Mesenchymal stem cell (in vitro differentiated cells and primary cell): Measurements from ENCODE around the gene CRABP2.

Experiments
- DNase-seq: peaks from one replicate; pipeline ENCODE4 v3.0.0-alpha.2; 2013
- H2AFZ ChIP-seq: one replicate; pipeline ENCODE4 v1.6.1; 2013; ENCODE audit warnings: low read depth, mild to moderate bottlenecking, control low read depth, inconsistent platforms, low read length, moderate library complexity
- H2AK5ac ChIP-seq: 2 replicates; pipeline ENCODE4 v1.6.1; 2013; ENCODE audit warnings: low read length, moderate library complexity, mild to moderate bottlenecking, inconsistent platforms; ENCODE audit not compliant: severe bottlenecking
- H2BK120ac ChIP-seq: one replicate; pipeline ENCODE4 v1.6.1; 2013; ENCODE audit warnings: low read depth, mild to moderate bottlenecking, inconsistent platforms, low read length, moderate library complexity
- H2BK12ac ChIP-seq, 2 experiments: one replicate each; pipeline ENCODE4 v1.6.1; 2013; ENCODE audit warnings: inconsistent platforms in 2 of 2, low read length in 2 of 2, mild to moderate bottlenecking in 2 of 2, moderate library complexity in 2 of 2, control low read depth in 1 of 2
- H2BK15ac ChIP-seq: one replicate; pipeline ENCODE4 v1.6.1; 2013; ENCODE audit warnings: mild to moderate bottlenecking, low read depth, inconsistent platforms; ENCODE audit not compliant: poor library complexity, severe bottlenecking
- H2BK5ac ChIP-seq: 2 replicates; pipeline ENCODE4 v1.6.1; 2013; ENCODE audit warnings: low read depth, mild to moderate bottlenecking, low read length, control low read depth, inconsistent platforms; ENCODE audit not compliant: poor library complexity, severe bottlenecking
- H3K14ac ChIP-seq, 2 experiments: one replicate each; pipeline ENCODE4 v1.6.1; 2013; ENCODE audit warnings: inconsistent platforms in 2 of 2, low read length in 2 of 2, control low read depth in 1 of 2, mild to moderate bottlenecking in 1 of 2, moderate library complexity in 1 of 2
- H3K18ac ChIP-seq, 2 experiments: one replicate each; pipeline ENCODE4 v1.6.1; 2013; ENCODE audit warnings: inconsistent platforms in 2 of 2, low read length in 2 of 2, control low read depth in 1 of 2, low read depth in 1 of 2, mild to moderate bottlenecking in 1 of 2
- H3K23ac ChIP-seq, 2 experiments: one replicate each; pipeline ENCODE4 v1.6.1; 2013; ENCODE audit warnings: inconsistent platforms in 2 of 2, low read length in 2 of 2, mild to moderate bottlenecking in 2 of 2, moderate library complexity in 2 of 2, control low read depth in 1 of 2
- H3K27ac ChIP-seq: 2 replicates; pipeline ENCODE4 v1.5.1; 2013; ENCODE audit warnings: mild to moderate bottlenecking, moderate library complexity, low read length, control low read depth, inconsistent platforms; ENCODE audit not compliant: poor library complexity, severe bottlenecking
- H3K27me3 ChIP-seq, 2 experiments: 2 replicates each; pipeline versions ENCODE4 v1.6.1 to v1.7.0; 2013; ENCODE audit warnings: low read length in 2 of 2, mild to moderate bottlenecking in 2 of 2, moderate library complexity in 2 of 2, control low read depth in 1 of 2, inconsistent platforms in 1 of 2; ENCODE audit not compliant: control insufficient read depth in 1 of 2, insufficient read depth in 1 of 2
- H3K36me3 ChIP-seq, 2 experiments: 2 replicates each; pipeline versions ENCODE4 v1.6.1 to v1.7.0; 2013; ENCODE audit warnings: low read length in 2 of 2, control low read depth in 1 of 2, inconsistent platforms in 1 of 2, low read depth in 1 of 2, mild to moderate bottlenecking in 1 of 2; ENCODE audit not compliant: insufficient read depth in 2 of 2, control insufficient read depth in 1 of 2
- H3K4ac ChIP-seq, 2 experiments: one replicate each; pipeline ENCODE4 v1.6.1; 2013; ENCODE audit warnings: inconsistent platforms in 2 of 2, low read length in 2 of 2, mild to moderate bottlenecking in 2 of 2, moderate library complexity in 2 of 2, control low read depth in 1 of 2, low read depth in 1 of 2
- H3K4me1 ChIP-seq: 2 replicates; pipeline ENCODE4 v1.6.1; 2013; ENCODE audit warnings: low read depth, low read length, control low read depth; ENCODE audit not compliant: control insufficient read depth, insufficient read depth
- H3K4me2 ChIP-seq: 2 replicates; pipeline ENCODE4 v1.6.1; 2013; ENCODE audit warnings: low read length, mild to moderate bottlenecking, inconsistent platforms; ENCODE audit not compliant: poor library complexity, severe bottlenecking
- H3K4me3 ChIP-seq, 2 experiments: 2 replicates each; pipeline versions ENCODE4 v1.5.1 to v1.7.0; 2013; ENCODE audit warnings: low read length in 2 of 2, mild to moderate bottlenecking in 2 of 2, control low read depth in 1 of 2, low read depth in 1 of 2; ENCODE audit not compliant: insufficient read depth in 1 of 2
- H3K79me1 ChIP-seq: replicated peaks from 2 replicates; pipeline ENCODE4 v1.6.1; 2013; ENCODE audit warnings: mild to moderate bottlenecking, control low read depth, low read length, inconsistent platforms; ENCODE audit not compliant: poor library complexity, severe bottlenecking
- H3K9ac ChIP-seq: 2 replicates; pipeline ENCODE4 v1.7.0; 2013; ENCODE audit warnings: mild to moderate bottlenecking, low read length, moderate library complexity
- H3K9me3 ChIP-seq: 2 replicates; pipeline ENCODE4 v1.7.0; 2013; ENCODE audit warnings: mild to moderate bottlenecking, low read length; ENCODE audit not compliant: control insufficient read depth
- H4K8ac ChIP-seq: one replicate; pipeline ENCODE4 v1.6.1; 2013; ENCODE audit warnings: inconsistent platforms, mild to moderate bottlenecking, low read length, moderate library complexity
- H4K91ac ChIP-seq: one replicate; pipeline ENCODE4 v1.6.1; 2013; ENCODE audit warnings: mild to moderate bottlenecking, low read length, inconsistent platforms
- whole genome bisulfite sequencing: methylation state at CpG from one replicate; pipeline ENCODE4 v1.1.7; 2013; ENCODE audit warnings: mixed read lengths; 5-methylcytosine and 5-hydroxymethylcytosine counted together

CRABP2 gene

DNA sequence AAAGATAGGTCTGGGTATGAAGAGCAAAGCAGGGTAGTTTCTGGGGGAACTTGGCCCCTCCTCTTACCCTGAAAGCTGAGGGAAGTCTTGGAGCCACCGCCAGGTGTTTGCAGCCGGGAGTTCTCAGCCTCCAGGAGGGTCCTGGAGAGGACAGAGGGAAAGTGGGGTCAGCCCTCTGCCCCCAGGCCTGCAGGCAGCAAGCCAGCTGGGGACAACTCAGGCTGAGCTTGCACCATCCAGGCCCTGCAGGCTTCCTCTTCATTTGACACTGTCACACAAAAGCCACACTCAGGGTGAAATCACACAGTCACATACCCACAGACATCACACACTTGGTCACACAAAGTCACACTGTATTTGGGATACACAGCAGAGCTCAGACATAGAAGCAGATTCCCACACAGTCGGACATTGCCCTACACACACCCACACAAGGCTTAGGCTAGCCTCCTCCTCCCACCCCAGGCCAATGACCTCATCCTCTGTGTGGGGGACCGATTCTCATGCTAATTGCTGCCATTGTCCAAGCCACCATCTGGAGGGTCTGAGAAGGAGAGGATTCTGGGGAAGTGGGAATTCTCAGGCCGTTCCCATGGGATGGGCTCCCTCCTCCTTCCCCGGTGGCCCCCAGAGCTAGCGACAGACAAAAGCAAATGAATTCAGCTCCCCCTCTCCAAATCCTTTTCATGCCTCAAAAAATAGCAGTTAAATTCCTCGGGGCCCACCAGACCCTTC is 31.8 kb downstream of the CRABP2 start:
- Histone ChIP-seq H3K4me1 (peaks cover 51% of the 10 kb centered on the region), H3K4ac (peak overlapping the region in 1 of 2 experiments; percentile 29), H3K79me1 (peaks cover 13% of the 10 kb centered on the region), H3K36me3 (peaks cover 32 to 49% of the 10 kb centered on the region in 2 experiments), H3K27ac (no peak overlapping the region), H3K14ac (peak overlapping the region in 1 of 2 experiments; percentile 86), H3K27me3 (peaks cover 0 to 1% of the 10 kb centered on the region in 2 experiments), H3K4me3 (no peak overlapping the region), H2AK5ac (no peak overlapping the region), H3K9ac (no peak overlapping the region), H2BK120ac (no peak overlapping the region), H3K4me2 (no peak overlapping the region), H2BK15ac (peak overlapping the region; percentile 82), H4K91ac (no peak overlapping the region), H4K8ac (no peak overlapping the region), H2BK5ac (no peak overlapping the region), H3K18ac (peak overlapping the region in 1 of 2 experiments; percentile 51), H2BK12ac (peak overlapping the region in 1 of 2 experiments; percentile 23), H3K23ac (no peak overlapping the region), H2AFZ (no peak overlapping the region), H3K9me3 (no peaks in the 10 kb centered on the region)
- peak; percentile 63 for DNase-seq
- WGBS: 47% methylated on average over 8 of the region's 8 CpGs

DNA sequence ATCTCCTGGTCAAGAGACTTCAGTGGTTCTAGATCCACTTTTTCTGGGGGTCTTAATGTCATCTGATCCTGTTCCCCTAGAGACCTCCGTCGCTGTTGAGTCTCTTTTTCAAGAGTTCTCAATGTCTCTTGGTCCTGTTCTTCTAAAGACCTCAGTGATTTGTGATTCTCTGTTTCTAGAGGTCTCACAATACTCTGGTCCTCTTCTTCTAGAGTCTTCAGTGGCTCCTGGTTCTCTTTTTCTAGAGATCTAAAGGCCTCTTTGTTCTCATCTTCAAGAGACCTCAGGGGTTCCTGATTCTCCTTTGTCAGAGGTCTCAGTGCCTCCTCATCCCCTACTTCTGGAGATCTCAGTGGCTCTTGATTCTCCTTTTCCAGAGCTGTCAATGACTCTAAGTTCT is 33.6 kb downstream of the CRABP2 start:
- H2BK120ac ChIP-seq: no peak overlapping the region
- H2AK5ac ChIP-seq: no peak overlapping the region
- H3K27me3 ChIP-seq: no peaks in the 10 kb centered on the region
- H3K9ac ChIP-seq: no peak overlapping the region
- peaks cover 49% of the 10 kb centered on the region for H3K4me1 ChIP-seq
- peaks cover 13% of the 10 kb centered on the region for H3K79me1 ChIP-seq
- H3K27ac ChIP-seq: no peak overlapping the region
- H3K23ac ChIP-seq: no peak overlapping the region
- peaks cover 32 to 50% of the 10 kb centered on the region in 2 experiments for H3K36me3 ChIP-seq
- H2BK5ac ChIP-seq: no peak overlapping the region
- no peak overlapping the region for H2BK12ac ChIP-seq
- DNase-seq: no peak
- no peak overlapping the region for H3K18ac ChIP-seq
- no peaks in the 10 kb centered on the region for H3K9me3 ChIP-seq
- WGBS: 93% methylated on average over 2 of the region's 2 CpGs
- no peak overlapping the region for H2AFZ ChIP-seq
- H2BK15ac ChIP-seq: no peak overlapping the region
- H4K8ac ChIP-seq: no peak overlapping the region
- no peak overlapping the region for H3K14ac ChIP-seq
- H3K4me3 ChIP-seq: no peak overlapping the region
- H3K4me2 ChIP-seq: no peak overlapping the region
- H4K91ac ChIP-seq: no peak overlapping the region
- H3K4ac ChIP-seq: no peak overlapping the region

DNA sequence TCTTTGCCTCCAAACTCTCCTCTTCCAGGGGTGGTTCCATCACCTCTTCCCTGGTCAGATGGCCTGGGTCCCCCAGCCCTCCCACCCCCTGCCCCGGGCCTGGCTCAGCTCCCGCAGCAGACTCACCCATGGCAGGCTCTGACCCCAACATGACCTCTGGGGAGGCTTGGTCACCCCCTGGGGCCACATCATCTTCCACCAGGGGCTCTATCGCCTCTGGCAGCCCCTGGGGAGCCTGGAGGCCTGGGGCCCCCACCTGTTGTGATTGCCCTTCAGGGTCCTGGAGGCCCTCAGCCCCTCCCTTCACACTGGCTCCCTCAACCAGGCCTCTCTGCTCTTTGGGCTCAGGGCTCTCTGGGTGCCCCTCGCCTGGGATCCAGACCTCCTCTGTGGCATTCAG is 34.6 kb downstream of the CRABP2 start:
- Histone ChIP-seq H3K36me3 (peaks cover 32 to 50% of the 10 kb centered on the region in 2 experiments), H3K23ac (no peak overlapping the region), H2BK12ac (peak overlapping the region in 1 of 2 experiments; percentile 21), H3K4me3 (no peak overlapping the region), H3K14ac (peak overlapping the region in 1 of 2 experiments; percentile 44), H3K4ac (no peak overlapping the region), H2AK5ac (no peak overlapping the region), H4K8ac (no peak overlapping the region), H3K4me1 (peaks cover 41% of the 10 kb centered on the region), H3K9me3 (no peaks in the 10 kb centered on the region), H3K4me2 (no peak overlapping the region), H3K9ac (no peak overlapping the region), H2AFZ (no peak overlapping the region), H2BK120ac (no peak overlapping the region), H2BK5ac (no peak overlapping the region), H3K79me1 (peaks cover 13% of the 10 kb centered on the region), H3K27me3 (no peaks in the 10 kb centered on the region), H3K27ac (no peak overlapping the region), H2BK15ac (no peak overlapping the region), H3K18ac (no peak overlapping the region), H4K91ac (no peak overlapping the region)
- no peak for DNase-seq
- WGBS: 66% methylated on average over 4 of the region's 4 CpGs

- no peak overlapping the region for H3K9ac ChIP-seq
- no peak overlapping the region for H3K23ac ChIP-seq
- H3K4ac ChIP-seq: no peak overlapping the region
- no peak overlapping the region for H2AFZ ChIP-seq
- no peak overlapping the region for H2BK12ac ChIP-seq
- H4K91ac ChIP-seq: no peak overlapping the region
- no peaks in the 10 kb centered on the region for H3K9me3 ChIP-seq
- no peaks in the 10 kb centered on the region for H3K27me3 ChIP-seq
- peaks cover 13% of the 10 kb centered on the region for H3K79me1 ChIP-seq
- peak overlapping the region; percentile 15 for H2BK15ac ChIP-seq
- H3K36me3 ChIP-seq: peaks cover 32 to 50% of the 10 kb centered on the region in 2 experiments
- no peak overlapping the region for H4K8ac ChIP-seq
- H3K27ac ChIP-seq: no peak overlapping the region
- DNase-seq: no peak
- H3K14ac ChIP-seq: no peak overlapping the region
- peaks cover 41% of the 10 kb centered on the region for H3K4me1 ChIP-seq
- H2AK5ac ChIP-seq: no peak overlapping the region
- H3K18ac ChIP-seq: no peak overlapping the region
- WGBS: 89% methylated on average over 3 of the region's 6 CpGs
- no peak overlapping the region for H3K4me3 ChIP-seq
- no peak overlapping the region for H2BK5ac ChIP-seq
- no peak overlapping the region for H2BK120ac ChIP-seq
- no peak overlapping the region for H3K4me2 ChIP-seq
These were observed 35.0 kb downstream of the CRABP2 start for GRCh38 chr1:156670359-156670758.
